Measurements from ENCODE around the gene LCK. TPM values are rescaled to one million over a fixed set of nuclear protein-coding genes. Genes with fewer than 3 reads are reported as not detected.
A peak's percentile ranks its signal among the peaks of the same experiment; 100 is the strongest.

Gene LCK
- total RNA-seq, 1 donor from 2014 or later: 0.77 TPM

DNA sequence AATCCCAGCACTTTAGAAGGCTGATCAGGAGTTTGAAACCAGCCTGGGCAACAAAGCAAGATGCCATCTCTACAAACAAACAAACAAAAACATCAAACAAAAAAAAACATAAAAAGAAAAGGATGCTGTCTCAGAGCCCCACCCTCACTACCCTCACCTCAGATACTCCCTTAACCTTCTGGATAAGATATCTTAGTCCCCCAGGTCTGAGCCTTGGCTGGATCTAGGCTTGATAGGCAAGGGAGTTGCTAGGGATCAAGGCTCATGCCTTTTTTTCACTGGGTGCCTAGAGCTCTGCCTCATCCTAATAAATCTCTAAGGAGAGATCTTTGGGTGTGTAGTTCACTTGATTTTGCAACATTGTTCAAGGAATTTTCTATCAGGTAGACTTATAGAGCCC is 48.3 kb downstream of the LCK start:
- H3K36me3 Mint-ChIP-seq (ENCODE audit: insufficient read depth): peaks cover 22% of the 10 kb centered on the region

DNA sequence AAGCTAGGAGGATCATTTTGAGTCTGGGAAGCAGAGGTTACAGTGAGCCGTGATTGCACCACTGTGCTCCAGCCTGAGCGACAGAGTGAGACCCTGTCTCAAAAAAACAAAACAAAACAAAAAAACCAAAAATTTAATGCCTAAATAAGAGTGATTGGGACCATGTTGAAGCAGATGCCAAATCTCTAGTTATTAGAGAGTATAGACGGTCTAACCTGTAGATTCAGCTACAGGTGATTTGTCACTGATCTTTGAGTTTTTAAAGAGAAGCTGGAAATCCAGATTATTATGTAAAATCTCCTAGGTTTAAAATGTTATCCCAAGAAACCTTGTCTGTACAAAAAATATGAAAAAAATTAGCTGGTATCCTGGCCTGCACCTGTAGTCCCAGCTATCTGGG is 52.3 kb downstream of the LCK start:
- no peaks in the 10 kb centered on the region for H3K27me3 Mint-ChIP-seq
- peaks cover 28% of the 10 kb centered on the region for H3K36me3 Mint-ChIP-seq (ENCODE audit: insufficient read depth)
- no peak overlapping the region for H3K27ac Mint-ChIP-seq
- TF ChIP-seq, protein P1, sequence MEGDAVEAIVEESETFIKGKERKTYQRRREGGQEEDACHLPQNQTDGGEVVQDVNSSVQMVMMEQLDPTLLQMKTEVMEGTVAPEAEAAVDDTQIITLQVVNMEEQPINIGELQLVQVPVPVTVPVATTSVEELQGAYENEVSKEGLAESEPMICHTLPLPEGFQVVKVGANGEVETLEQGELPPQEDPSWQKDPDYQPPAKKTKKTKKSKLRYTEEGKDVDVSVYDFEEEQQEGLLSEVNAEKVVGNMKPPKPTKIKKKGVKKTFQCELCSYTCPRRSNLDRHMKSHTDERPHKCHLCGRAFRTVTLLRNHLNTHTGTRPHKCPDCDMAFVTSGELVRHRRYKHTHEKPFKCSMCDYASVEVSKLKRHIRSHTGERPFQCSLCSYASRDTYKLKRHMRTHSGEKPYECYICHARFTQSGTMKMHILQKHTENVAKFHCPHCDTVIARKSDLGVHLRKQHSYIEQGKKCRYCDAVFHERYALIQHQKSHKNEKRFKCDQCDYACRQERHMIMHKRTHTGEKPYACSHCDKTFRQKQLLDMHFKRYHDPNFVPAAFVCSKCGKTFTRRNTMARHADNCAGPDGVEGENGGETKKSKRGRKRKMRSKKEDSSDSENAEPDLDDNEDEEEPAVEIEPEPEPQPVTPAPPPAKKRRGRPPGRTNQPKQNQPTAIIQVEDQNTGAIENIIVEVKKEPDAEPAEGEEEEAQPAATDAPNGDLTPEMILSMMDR (IDR thresholded peaks at IDR 0.05; ENCODE audit: unreplicated experiment): no peak
- peaks cover 4% of the 10 kb centered on the region for H3K4me1 Mint-ChIP-seq (ENCODE audit: low read depth)
- no peak overlapping the region for H3K4me3 Mint-ChIP-seq (ENCODE audit: low read depth)
- H3K9me3 Mint-ChIP-seq (ENCODE audit: low read depth): peaks cover 5% of the 10 kb centered on the region
- DNase-seq (ENCODE audit: low spot score, unreplicated experiment): no peak

More for the DNA sequence above, 48.3 kb downstream of the LCK start:
- no peak for DNase-seq (ENCODE audit: low spot score, unreplicated experiment)
- TF ChIP-seq, protein P1 (IDR thresholded peaks at IDR 0.05; ENCODE audit: unreplicated experiment): no peak
- Mint-ChIP-seq H3K9me3 (ENCODE audit: low read depth) (peaks cover 5% of the 10 kb centered on the region), H3K4me3 (ENCODE audit: low read depth) (no peak overlapping the region), H3K27me3 (no peaks in the 10 kb centered on the region), H3K27ac (no peak overlapping the region), H3K4me1 (ENCODE audit: low read depth) (peaks cover 8% of the 10 kb centered on the region)

DNA sequence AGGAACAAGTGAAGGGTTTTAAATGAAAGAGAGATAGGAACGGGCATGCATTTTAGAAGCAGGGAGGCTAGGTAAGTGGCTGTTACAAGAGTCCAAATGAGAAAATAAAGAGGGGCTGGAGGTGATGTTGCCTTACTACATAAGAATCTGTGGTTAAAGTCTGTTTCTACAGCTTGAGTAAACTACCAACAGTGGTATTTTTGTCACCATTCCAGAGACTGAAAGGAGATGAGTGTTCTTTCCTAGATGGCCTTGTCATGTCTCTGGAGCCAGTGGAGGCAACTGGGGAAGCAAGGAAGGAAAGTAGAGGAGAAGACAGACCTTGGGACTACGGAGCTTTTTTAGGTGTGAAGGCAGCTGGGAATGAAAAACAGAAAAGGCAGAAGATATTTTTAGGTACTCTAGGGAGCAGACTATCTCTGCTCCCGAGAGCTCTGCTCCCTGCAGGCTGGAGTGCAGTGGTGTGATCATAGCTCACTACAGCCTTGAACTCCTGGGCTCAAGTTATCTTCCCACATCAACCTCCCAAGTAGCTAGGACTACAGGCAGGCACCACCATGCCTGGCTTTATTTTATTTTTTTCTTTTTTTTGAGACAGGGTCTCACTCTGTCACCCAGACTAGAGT is 53.0 kb downstream of the LCK start:
- Mint-ChIP-seq H3K9me3 (ENCODE audit: low read depth) (peaks cover 5% of the 10 kb centered on the region), H3K27ac (peak overlapping the region; percentile 5), H3K4me3 (ENCODE audit: low read depth) (no peak overlapping the region), H3K4me1 (ENCODE audit: low read depth) (peaks cover 10% of the 10 kb centered on the region), H3K36me3 (ENCODE audit: insufficient read depth) (peaks cover 28% of the 10 kb centered on the region), H3K27me3 (no peaks in the 10 kb centered on the region)
- TF ChIP-seq, protein P1 (IDR thresholded peaks at IDR 0.05; ENCODE audit: unreplicated experiment): no peak
- DNase-seq (ENCODE audit: low spot score, unreplicated experiment): no peak

DNA sequence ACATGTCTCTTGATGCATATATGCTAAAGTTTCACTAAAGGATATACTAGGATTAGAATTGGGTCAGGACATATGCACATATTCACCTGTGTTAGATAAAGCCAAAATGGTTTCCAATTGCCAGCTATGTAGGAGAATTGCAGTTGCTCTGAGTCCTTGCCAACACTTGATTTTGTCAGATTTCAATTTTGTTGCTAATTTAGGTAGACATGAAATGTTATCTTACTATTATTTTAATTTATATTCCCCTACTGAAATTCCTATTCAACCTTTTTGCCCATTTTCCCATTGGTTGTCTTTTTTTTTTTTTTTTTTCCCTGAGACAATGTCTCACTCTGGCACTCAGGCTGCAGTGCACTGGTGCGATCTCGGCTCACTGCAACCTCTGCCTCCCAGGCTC is 54.2 kb downstream of the LCK start:
- Mint-ChIP-seq H3K27me3 (no peaks in the 10 kb centered on the region), H3K27ac (no peak overlapping the region), H3K4me1 (ENCODE audit: low read depth) (peaks cover 19% of the 10 kb centered on the region), H3K36me3 (ENCODE audit: insufficient read depth) (peaks cover 29% of the 10 kb centered on the region), H3K4me3 (ENCODE audit: low read depth) (no peak overlapping the region), H3K9me3 (ENCODE audit: low read depth) (peaks cover 5% of the 10 kb centered on the region)
- DNase-seq (ENCODE audit: low spot score, unreplicated experiment): no peak
- TF ChIP-seq, protein P1 (IDR thresholded peaks at IDR 0.05; ENCODE audit: unreplicated experiment): no peak

DNA sequence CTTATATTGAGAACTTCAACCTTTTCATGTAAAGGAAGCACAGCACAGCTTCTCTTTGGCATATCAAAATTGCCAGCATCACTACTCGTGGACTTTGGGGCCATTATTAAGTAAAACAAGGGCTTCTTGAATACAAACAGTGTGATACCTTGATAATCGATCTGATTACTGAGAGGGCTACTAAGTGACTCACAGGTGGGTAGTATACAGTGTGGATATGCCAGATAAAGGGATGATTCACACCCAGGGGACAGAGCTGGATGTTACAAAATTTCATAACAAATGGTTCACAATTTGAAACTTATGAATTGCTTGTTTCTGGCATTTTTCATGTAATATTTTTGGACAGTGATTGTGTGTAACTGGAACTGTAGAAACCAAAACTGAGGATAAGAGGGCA is 56.3 kb downstream of the LCK start:
- Mint-ChIP-seq H3K4me3 (ENCODE audit: low read depth) (no peak overlapping the region), H3K4me1 (ENCODE audit: low read depth) (peaks cover 25% of the 10 kb centered on the region), H3K9me3 (ENCODE audit: low read depth) (peaks cover 5% of the 10 kb centered on the region), H3K36me3 (ENCODE audit: insufficient read depth) (peaks cover 29% of the 10 kb centered on the region), H3K27me3 (no peaks in the 10 kb centered on the region), H3K27ac (peak overlapping the region; percentile 69)
- TF ChIP-seq, protein P1 (IDR thresholded peaks at IDR 0.05; ENCODE audit: unreplicated experiment): no peak
- DNase-seq (ENCODE audit: low spot score, unreplicated experiment): no peak
